GM21390 (cell line): ENCODE data around the gene TMEM247.
"Not testable (repeated sequence)": the region's sequence is repeated elsewhere in the genome, so short reads cannot be mapped to it uniquely, and the experiment has no call there.

ENCODE experiments used
- ATAC-seq: cut with Tn5 transposase; IDR thresholded peaks from one replicate; pipeline ENCODE4 v1.9.1; 2021; ENCODE audit not compliant: unreplicated experiment

Gene TMEM247

GRCh38 chr2:46458763-46459500 is 20.4 kb upstream of the TMEM247 start:
- ATAC-seq: no peak

- no peak for ATAC-seq
Observed at GRCh38 chr2:46459694-46460093, 19.7 kb upstream of the TMEM247 start.

- ATAC-seq: no peak
Observed at GRCh38 chr2:46460241-46460921, 19.0 kb upstream of the TMEM247 start.

GRCh38 chr2:46461011-46461674 is 18.2 kb upstream of the TMEM247 start:
- ATAC-seq: peak; percentile 36

- ATAC-seq: peak; percentile 47
Observed at GRCh38 chr2:46461709-46462171, 17.6 kb upstream of the TMEM247 start.

- no peak for ATAC-seq
Observed at GRCh38 chr2:46462936-46463335, 16.4 kb upstream of the TMEM247 start.

- ATAC-seq: no peak
Observed at GRCh38 chr2:46469116-46469515, 10.2 kb upstream of the TMEM247 start.

- ATAC-seq: no peak
Observed at GRCh38 chr2:46469700-46470099, 9.7 kb upstream of the TMEM247 start.

GRCh38 chr2:46470114-46470628 is 9.2 kb upstream of the TMEM247 start:
- no peak for ATAC-seq

- no peak for ATAC-seq
Observed at GRCh38 chr2:46471019-46471583, 8.3 kb upstream of the TMEM247 start.

GRCh38 chr2:46471697-46472096 is 7.7 kb upstream of the TMEM247 start:
- no peak for ATAC-seq

GRCh38 chr2:46472165-46472564 is 7.2 kb upstream of the TMEM247 start:
- ATAC-seq: not testable (repeated sequence)

GRCh38 chr2:46477462-46477861 is 1.9 kb upstream of the TMEM247 start:
- ATAC-seq: not testable (repeated sequence)

GRCh38 chr2:46477925-46478324 is 1.4 kb upstream of the TMEM247 start:
- ATAC-seq: no peak

GRCh38 chr2:46480562-46480961 is 1.2 kb downstream of the TMEM247 start:
- no peak for ATAC-seq

- no peak for ATAC-seq
Observed at GRCh38 chr2:46481198-46482193, 2.1 kb downstream of the TMEM247 start.

- no peak for ATAC-seq
Observed at GRCh38 chr2:46482490-46482889, 3.1 kb downstream of the TMEM247 start.

- no peak for ATAC-seq
Observed at GRCh38 chr2:46485002-46485401, 5.6 kb downstream of the TMEM247 start.

- ATAC-seq: no peak
Observed at GRCh38 chr2:46486436-46486835, 7.1 kb downstream of the TMEM247 start.

GRCh38 chr2:46487667-46488335 is 8.4 kb downstream of the TMEM247 start:
- ATAC-seq: no peak
